Hematopoietic multipotent progenitor cell treated with erythropoietin and hydrocortisone succinate and interleukin-3 and kit ligand, for 4 days (in vitro differentiated cells): ENCODE results near the gene SLF1.
A peak's percentile ranks its signal among the peaks of the same experiment; 100 is the strongest.

Source experiments
- DNase-seq: peaks from one replicate; pipeline ENCODE4 v3.0.0-alpha.2; 2015

SLF1 gene

DNA sequence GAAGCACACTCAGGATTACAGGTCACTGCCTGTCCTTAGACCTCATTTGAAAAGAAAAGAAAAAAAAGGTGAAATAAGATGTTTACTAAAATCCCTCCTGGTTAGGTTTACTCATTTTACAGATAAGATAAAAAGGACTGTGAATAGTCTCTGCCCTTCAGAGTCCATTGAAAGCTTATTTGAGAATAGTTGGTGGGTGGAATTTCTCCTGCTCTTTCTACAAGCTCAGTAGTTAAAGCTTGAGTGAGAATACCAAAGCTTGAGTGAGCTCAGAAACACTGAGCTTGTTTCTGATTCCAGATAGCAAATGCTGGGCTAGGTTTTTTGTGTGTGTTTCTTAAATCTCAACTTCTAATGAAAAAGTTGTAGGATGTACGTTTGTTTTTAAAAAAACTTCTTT is 106.7 kb downstream of the SLF1 start:
- no peak for DNase-seq

GRCh38 chr5:94731471-94731870 is 113.0 kb downstream of the SLF1 start:
- DNase-seq = no peak

- no peak for DNase-seq
Observed at GRCh38 chr5:94736498-94736897, 118.0 kb downstream of the SLF1 start.

DNA sequence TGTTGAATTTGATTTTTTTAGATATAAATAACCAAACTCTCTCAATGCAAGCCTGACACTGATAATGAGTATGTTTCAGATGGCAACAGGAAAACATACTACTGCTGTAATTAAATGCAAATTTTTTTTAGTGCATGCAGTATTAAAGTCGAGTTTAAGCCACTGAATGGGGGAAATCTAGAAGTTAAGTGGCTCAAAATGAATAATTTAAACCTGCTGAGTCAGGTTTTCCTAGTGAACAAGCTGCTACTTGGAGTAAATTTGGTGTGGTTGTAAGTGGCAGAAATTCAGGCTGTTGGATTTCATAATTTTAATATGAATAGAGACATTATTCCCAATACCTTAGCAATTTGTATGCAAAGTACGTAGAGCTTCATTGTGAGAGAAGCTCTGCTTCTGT is 121.8 kb downstream of the SLF1 start:
- DNase-seq = no peak

- DNase-seq = no peak
Observed at GRCh38 chr5:94742852-94743251, 124.4 kb downstream of the SLF1 start.

DNA sequence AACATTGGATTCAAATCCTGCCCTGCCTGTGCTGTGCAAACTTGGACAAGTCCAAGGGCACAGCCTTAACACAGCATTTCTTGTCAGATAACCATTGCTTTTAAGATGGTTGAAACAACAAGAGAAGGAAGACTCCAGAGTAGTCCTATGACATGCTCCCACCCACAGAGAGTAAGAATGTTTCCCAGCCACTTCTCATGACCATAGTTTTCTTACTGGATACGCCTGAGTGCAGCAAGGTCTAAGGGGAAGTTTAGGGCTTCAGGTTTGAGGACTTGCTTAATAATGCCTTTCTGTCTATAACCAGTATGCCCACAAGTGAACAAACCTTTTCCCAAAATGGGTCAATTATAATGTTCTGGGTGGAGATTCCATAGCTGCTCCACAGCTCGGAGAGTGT is 126.4 kb downstream of the SLF1 start:
- no peak for DNase-seq

DNA sequence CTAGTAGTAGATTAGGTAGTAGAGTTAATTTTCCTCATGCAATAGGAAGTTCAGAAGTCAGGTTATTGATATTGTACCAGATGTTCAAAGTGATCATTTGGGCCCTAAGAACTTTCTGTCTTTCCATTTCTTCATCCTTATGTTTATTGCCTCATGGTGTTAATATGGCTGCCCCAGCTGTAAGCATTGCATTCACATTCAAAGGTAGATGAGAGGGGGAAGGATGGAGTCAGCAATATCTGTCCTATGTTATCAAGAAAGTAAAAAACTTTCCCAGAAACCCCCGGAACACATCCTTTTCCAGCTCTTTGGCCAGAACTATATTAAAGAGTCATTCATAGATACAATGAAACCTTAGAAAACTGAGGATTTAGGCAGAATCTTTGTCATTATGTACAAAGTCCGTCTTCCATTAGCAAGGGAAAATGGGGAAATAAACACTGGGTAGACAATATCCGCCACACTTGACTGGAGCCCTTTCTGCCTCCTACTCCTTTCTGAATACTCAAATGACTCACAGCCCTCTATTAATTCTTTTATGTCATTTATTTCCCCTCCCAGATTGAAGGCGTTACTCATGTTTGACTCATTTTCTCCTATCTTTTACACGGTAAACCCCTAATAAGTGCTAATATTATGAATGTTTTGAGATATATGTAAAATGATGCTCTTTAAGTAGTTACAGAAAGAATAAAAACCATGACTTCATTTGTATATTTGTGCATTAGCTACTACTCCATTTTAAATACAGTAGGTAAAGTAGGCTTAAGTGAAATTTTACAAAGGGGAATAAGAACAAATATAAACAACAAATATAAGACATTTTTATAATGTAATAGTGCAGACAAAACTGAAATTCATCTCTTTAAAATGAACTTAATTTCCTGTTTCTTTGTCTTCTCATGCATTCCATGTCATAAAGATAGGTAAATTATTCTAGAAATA is 127.6 kb downstream of the SLF1 start:
- DNase-seq = no peak

- peak; percentile 60 for DNase-seq
Observed at GRCh38 chr5:94746731-94747124, 128.3 kb downstream of the SLF1 start.
